ENCODE results near the gene EXOSC5. TPM values are rescaled to one million over a fixed set of nuclear protein-coding genes. Genes with fewer than 3 reads are reported as not detected.

The EXOSC5 gene
- total and polyA plus RNA-seq, 10 of the 15 experiments (the other 5 are each of a cell fraction or from before 2014, with no cell fraction given), result 15.8 to 123 (median 52.7) TPM

DNA sequence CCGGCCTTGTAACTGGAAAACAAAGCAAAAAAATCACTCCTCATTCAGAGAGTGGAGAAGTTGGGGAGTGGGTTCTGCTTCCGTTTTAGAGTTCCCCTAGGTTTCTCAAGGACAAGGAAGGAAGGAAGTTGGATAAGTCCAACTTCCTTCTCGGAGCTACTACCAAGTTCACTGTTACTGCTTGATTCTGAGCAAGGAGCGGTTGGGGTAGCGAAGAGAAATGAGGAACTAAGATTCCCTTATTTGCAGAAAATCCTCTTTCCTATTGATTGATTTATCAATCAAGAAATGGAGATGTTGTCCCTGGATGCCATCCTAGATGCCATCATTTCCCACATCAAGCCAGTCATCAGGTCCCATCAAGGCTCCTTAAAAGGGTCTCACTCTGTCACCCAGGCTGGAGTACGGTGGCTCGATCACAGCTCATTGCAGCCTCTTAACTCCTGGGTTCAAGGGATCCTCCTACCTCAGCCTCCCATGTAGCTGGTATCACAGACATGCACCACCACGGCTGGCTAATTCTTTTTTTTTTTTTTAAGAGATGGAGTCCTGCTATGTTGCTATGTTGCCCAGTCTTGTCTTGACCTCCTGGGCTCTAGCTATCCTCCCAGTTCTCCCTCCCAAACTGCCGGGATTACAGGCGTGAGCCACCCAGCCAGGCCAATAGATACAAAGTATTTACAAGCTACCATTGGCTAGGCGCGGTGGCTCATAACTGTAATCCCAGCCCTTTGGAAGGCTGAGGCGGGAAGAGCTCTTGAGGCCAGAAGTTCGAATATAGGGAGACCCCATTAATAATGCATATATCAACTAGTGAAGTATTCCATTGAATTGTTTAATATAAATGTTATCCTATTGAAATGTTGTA is 32.4 kb downstream of the EXOSC5 start (continued):
- TF ChIP-seq, protein P1, sequence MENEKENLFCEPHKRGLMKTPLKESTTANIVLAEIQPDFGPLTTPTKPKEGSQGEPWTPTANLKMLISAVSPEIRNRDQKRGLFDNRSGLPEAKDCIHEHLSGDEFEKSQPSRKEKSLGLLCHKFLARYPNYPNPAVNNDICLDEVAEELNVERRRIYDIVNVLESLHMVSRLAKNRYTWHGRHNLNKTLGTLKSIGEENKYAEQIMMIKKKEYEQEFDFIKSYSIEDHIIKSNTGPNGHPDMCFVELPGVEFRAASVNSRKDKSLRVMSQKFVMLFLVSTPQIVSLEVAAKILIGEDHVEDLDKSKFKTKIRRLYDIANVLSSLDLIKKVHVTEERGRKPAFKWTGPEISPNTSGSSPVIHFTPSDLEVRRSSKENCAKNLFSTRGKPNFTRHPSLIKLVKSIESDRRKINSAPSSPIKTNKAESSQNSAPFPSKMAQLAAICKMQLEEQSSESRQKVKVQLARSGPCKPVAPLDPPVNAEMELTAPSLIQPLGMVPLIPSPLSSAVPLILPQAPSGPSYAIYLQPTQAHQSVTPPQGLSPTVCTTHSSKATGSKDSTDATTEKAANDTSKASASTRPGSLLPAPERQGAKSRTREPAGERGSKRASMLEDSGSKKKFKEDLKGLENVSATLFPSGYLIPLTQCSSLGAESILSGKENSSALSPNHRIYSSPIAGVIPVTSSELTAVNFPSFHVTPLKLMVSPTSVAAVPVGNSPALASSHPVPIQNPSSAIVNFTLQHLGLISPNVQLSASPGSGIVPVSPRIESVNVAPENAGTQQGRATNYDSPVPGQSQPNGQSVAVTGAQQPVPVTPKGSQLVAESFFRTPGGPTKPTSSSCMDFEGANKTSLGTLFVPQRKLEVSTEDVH (IDR thresholded peaks at IDR 0.05; ENCODE audit: low read depth, partially characterized antibody), result no peak
- TF ChIP-seq ZNF274 (IDR thresholded peaks at IDR 0.05; ENCODE audit: insufficient read depth, insufficient read length) (no peak), BACH1 (IDR thresholded peaks at IDR 0.05; ENCODE audit: borderline replicate concordance) (no peak), TCF3 (IDR thresholded peaks at IDR 0.05; ENCODE audit: borderline replicate concordance, insufficient read depth, low read depth, low read length) (no peak), NRF1 (conservative IDR thresholded peaks at IDR 0.05; ENCODE audit: low read depth, low read length) (no peak), IRF5 (IDR thresholded peaks at IDR 0.05; ENCODE audit: borderline replicate concordance) (no peak), RAD21 (IDR thresholded peaks at IDR 0.05; ENCODE audit: insufficient read depth, low read depth, low read length) (no peak), HDAC6 (IDR thresholded peaks at IDR 0.05; ENCODE audit: unreplicated experiment) (no peak), BRCA1 (IDR thresholded peaks at IDR 0.05; ENCODE audit: low read depth, low read length) (no peak), RFX5 (IDR thresholded peaks at IDR 0.05; ENCODE audit: low read depth, low read length) (no peak), ZNF217 (IDR thresholded peaks at IDR 0.05) (no peak), CEBPZ (IDR thresholded peaks at IDR 0.05; ENCODE audit: low read depth, low read length) (no peak), SPI1 (IDR thresholded peaks at IDR 0.05; ENCODE audit: borderline replicate concordance, insufficient read depth, low read depth, low read length) (no peak)
- TF ChIP-seq, protein P2, sequence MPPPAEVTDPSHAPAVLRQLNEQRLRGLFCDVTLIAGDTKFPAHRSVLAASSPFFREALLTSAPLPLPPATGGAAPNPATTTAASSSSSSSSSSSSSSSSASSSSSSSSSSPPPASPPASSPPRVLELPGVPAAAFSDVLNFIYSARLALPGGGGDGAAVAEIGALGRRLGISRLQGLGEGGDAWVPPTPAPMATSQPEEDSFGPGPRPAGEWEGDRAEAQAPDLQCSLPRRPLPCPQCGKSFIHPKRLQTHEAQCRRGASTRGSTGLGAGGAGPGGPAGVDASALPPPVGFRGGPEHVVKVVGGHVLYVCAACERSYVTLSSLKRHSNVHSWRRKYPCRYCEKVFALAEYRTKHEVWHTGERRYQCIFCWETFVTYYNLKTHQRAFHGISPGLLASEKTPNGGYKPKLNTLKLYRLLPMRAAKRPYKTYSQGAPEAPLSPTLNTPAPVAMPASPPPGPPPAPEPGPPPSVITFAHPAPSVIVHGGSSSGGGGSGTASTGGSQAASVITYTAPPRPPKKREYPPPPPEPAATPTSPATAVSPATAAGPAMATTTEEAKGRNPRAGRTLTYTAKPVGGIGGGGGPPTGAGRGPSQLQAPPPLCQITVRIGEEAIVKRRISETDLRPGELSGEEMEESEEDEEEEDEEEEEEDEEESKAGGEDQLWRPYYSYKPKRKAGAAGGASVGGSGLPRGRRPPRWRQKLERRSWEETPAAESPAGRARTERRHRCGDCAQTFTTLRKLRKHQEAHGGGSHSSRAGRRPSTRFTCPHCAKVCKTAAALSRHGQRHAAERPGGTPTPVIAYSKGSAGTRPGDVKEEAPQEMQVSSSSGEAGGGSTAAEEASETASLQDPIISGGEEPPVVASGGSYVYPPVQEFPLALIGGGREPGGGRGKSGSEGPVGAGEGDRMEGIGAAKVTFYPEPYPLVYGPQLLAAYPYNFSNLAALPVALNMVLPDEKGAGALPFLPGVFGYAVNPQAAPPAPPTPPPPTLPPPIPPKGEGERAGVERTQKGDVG (CRISPR knock-in tag; IDR thresholded peaks at IDR 0.05), result no peak

Measured in GM12878 (cell line).